Measurements from ENCODE around the gene KRT6C. TPM values are rescaled to one million over a fixed set of nuclear protein-coding genes. Genes with fewer than 3 reads are reported as not detected.

Gene KRT6C
- total and polyA plus RNA-seq, 11 donors = not detected

GRCh38 chr12:52439420-52439819 is 34.2 kb downstream of the KRT6C start:
- Histone ChIP-seq H3K9me3 (no peaks in the 10 kb centered on the region), H3K4me1 (no peaks in the 10 kb centered on the region), H3K4me3 (no peak overlapping the region), H3K36me3 (no peaks in the 10 kb centered on the region), H3K27ac (no peak overlapping the region), H3K27me3 (peaks cover 0 to 30% (median 0%) of the 10 kb centered on the region in 9 donors)
- DNase-seq (no peak), ATAC-seq (no peak)
- TF ChIP-seq POLR2A (IDR thresholded peaks at IDR 0.05) = no peak
- TF ChIP-seq CTCF (IDR thresholded peaks at IDR 0.05) = no peak
- 77 to 81% (median 78%) methylated on average over 8 of the region's 8 CpGs for WGBS, 4 donors
- intact Hi-C loops (cut with DNase I) = no loop called here

GRCh38 chr12:52438305-52439301 is 35.0 kb downstream of the KRT6C start:
- no peak for DNase-seq
- Histone ChIP-seq H3K27me3 (peaks cover 0 to 31% (median 0%) of the 10 kb centered on the region in 9 donors), H3K36me3 (no peaks in the 10 kb centered on the region), H3K4me3 (no peak overlapping the region), H3K9me3 (no peaks in the 10 kb centered on the region), H3K4me1 (no peaks in the 10 kb centered on the region), H3K27ac (no peak overlapping the region)
- 85 to 92% (median 88%) methylated on average over 8 of the region's 8 CpGs for WGBS, 4 donors
- intact Hi-C loops (cut with DNase I) = no loop called here
- TF ChIP-seq POLR2A (IDR thresholded peaks at IDR 0.05) (no peak), CTCF (IDR thresholded peaks at IDR 0.05) (no peak)
- no peak for ATAC-seq

GRCh38 chr12:52437508-52437907 is 36.1 kb downstream of the KRT6C start:
- no peak for ATAC-seq
- 64 to 73% (median 68%) methylated on average over 7 to 9 of the region's 9 CpGs for WGBS, 4 donors
- no peaks in the 10 kb centered on the region for H3K4me1 ChIP-seq
- intact Hi-C loops (cut with DNase I) = no loop called here
- H3K27ac ChIP-seq = no peak overlapping the region
- TF ChIP-seq CTCF (IDR thresholded peaks at IDR 0.05) (no peak), POLR2A (IDR thresholded peaks at IDR 0.05) (no peak)
- H3K4me3 ChIP-seq = no peak overlapping the region
- H3K27me3 ChIP-seq = peaks cover 0 to 37% (median 0%) of the 10 kb centered on the region in 9 donors
- H3K9me3 ChIP-seq = no peaks in the 10 kb centered on the region
- no peak for DNase-seq
- no peaks in the 10 kb centered on the region for H3K36me3 ChIP-seq

- Histone ChIP-seq H3K9me3 (no peaks in the 10 kb centered on the region), H3K27me3 (peaks cover 0 to 33% (median 0%) of the 10 kb centered on the region in 9 donors), H3K4me3 (no peak overlapping the region), H3K36me3 (no peaks in the 10 kb centered on the region), H3K27ac (no peak overlapping the region), H3K4me1 (no peaks in the 10 kb centered on the region)
- WGBS, 4 donors = 57 to 69% (median 61%) methylated on average over 9 of the region's 9 CpGs
- intact Hi-C loops (cut with DNase I) = no loop called here
- TF ChIP-seq POLR2A (IDR thresholded peaks at IDR 0.05) (no peak), CTCF (IDR thresholded peaks at IDR 0.05) (no peak)
- DNase-seq = no peak
- no peak for ATAC-seq
Observed at GRCh38 chr12:52436828-52437474, 36.7 kb downstream of the KRT6C start.

Data from heart left ventricle (tissue), 16 donors.